ENCODE measurements around the gene SCARB1.

SCARB1 gene

GRCh38 chr12:124805050-124805449 is 58.6 kb downstream of the SCARB1 start:
- Histone ChIP-seq H3K4me2 (ENCODE audit: low read length) (no peak overlapping the region), H3K9me2 (replicated peaks; ENCODE audit: control insufficient read depth, low read length) (no peaks in the 10 kb centered on the region)

DNA sequence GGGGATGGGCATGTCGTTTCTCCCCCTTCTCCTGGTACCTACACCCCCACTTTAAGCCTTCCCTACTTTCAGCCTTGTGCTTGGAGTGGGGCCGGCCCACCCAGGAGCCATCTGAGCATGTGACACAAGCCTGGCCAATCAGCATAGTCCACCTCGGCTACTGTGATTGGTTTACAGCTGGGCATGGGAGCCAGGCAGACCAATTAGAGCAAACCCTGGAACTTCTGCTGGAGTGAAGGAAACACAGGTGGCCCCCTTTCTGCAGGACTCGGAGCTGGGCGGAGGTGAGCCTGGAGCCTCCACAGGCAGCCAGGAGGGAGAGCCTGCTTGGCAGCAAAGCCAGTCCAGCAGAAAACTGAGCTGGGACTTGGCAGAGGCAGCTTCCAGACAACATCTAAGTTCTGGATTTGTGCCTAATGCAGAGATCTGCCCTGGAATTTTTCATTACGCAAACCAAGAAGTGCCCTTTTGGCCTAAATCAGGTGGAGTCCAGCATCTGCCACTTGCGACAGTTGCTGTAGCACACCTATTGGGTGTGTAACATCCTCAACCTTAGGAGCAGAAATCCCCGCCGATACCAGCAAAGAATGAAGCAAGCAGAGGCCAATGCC is 59.5 kb downstream of the SCARB1 start:
- no peaks in the 10 kb centered on the region for H3K27me3 ChIP-seq (ENCODE audit: control insufficient read depth, low read length)
- peaks cover 4% of the 10 kb centered on the region; the same call in 1 of the 2 replicates for H3K4me1 ChIP-seq (ENCODE audit: control insufficient read depth, low read length)
- H3F3A ChIP-seq (ENCODE audit: control insufficient read depth, insufficient read depth): 0 out of 2 replicates have a peak, but pooled peaks cover 3% of the 10 kb centered on the region
- no peaks in the 10 kb centered on the region for H3K9me3 ChIP-seq (ENCODE audit: control insufficient read depth, insufficient read depth, low read length)
- no peak overlapping the region for H3K4me2 ChIP-seq (ENCODE audit: low read length)
- peaks cover 80% of the 10 kb centered on the region for H3K36me3 ChIP-seq (ENCODE audit: control insufficient read depth, low read length)
- no peaks in the 10 kb centered on the region for H4K20me1 ChIP-seq (ENCODE audit: control insufficient read depth, insufficient read depth, low read depth, low read length)
- H3K79me2 ChIP-seq (ENCODE audit: control insufficient read depth, low read length): peaks cover 4% of the 10 kb centered on the region; the same call in 1 of the 2 replicates
- no peak overlapping the region for H3K27ac ChIP-seq (ENCODE audit: low read depth, low read length)
- no peaks in the 10 kb centered on the region for H3K9me2 ChIP-seq (replicated peaks; ENCODE audit: control insufficient read depth, low read length)
- TF ChIP-seq, protein P1, sequence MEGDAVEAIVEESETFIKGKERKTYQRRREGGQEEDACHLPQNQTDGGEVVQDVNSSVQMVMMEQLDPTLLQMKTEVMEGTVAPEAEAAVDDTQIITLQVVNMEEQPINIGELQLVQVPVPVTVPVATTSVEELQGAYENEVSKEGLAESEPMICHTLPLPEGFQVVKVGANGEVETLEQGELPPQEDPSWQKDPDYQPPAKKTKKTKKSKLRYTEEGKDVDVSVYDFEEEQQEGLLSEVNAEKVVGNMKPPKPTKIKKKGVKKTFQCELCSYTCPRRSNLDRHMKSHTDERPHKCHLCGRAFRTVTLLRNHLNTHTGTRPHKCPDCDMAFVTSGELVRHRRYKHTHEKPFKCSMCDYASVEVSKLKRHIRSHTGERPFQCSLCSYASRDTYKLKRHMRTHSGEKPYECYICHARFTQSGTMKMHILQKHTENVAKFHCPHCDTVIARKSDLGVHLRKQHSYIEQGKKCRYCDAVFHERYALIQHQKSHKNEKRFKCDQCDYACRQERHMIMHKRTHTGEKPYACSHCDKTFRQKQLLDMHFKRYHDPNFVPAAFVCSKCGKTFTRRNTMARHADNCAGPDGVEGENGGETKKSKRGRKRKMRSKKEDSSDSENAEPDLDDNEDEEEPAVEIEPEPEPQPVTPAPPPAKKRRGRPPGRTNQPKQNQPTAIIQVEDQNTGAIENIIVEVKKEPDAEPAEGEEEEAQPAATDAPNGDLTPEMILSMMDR (IDR thresholded peaks at IDR 0.05; ENCODE audit: low read depth, low read length, poor library complexity, severe bottlenecking): no peak
- TF ChIP-seq EZH2phosphoT487 (IDR thresholded peaks at IDR 0.05; ENCODE audit: borderline replicate concordance, low read length): no peak
- no peak overlapping the region for H3K4me3 ChIP-seq (ENCODE audit: low read length)

More at GRCh38 chr12:124805050-124805449, 58.6 kb downstream of the SCARB1 start:
- no peaks in the 10 kb centered on the region for H4K20me1 ChIP-seq (ENCODE audit: control insufficient read depth, insufficient read depth, low read depth, low read length)
- H3K79me2 ChIP-seq (ENCODE audit: control insufficient read depth, low read length): peaks cover 4% of the 10 kb centered on the region; the same call in 1 of the 2 replicates
- no peak overlapping the region for H3K4me3 ChIP-seq (ENCODE audit: low read length)
- no peak overlapping the region for H3K27ac ChIP-seq (ENCODE audit: low read depth, low read length)
- H3K36me3 ChIP-seq (ENCODE audit: control insufficient read depth, low read length): peaks cover 76% of the 10 kb centered on the region
- H3K27me3 ChIP-seq (ENCODE audit: control insufficient read depth, low read length): no peaks in the 10 kb centered on the region
- TF ChIP-seq, protein P1 (IDR thresholded peaks at IDR 0.05; ENCODE audit: low read depth, low read length, poor library complexity, severe bottlenecking): no peak
- no peak for TF ChIP-seq EZH2phosphoT487 (IDR thresholded peaks at IDR 0.05; ENCODE audit: borderline replicate concordance, low read length)
- H3K4me1 ChIP-seq (ENCODE audit: control insufficient read depth, low read length): peaks cover 4% of the 10 kb centered on the region; the same call in 1 of the 2 replicates
- H3F3A ChIP-seq (ENCODE audit: control insufficient read depth, insufficient read depth): no peaks in the 10 kb centered on the region
- H3K9me3 ChIP-seq (ENCODE audit: control insufficient read depth, insufficient read depth, low read length): no peaks in the 10 kb centered on the region

GRCh38 chr12:124802361-124802760 is 61.3 kb downstream of the SCARB1 start:
- H3K9me2 ChIP-seq (replicated peaks; ENCODE audit: control insufficient read depth, low read length): no peaks in the 10 kb centered on the region
- H4K20me1 ChIP-seq (ENCODE audit: control insufficient read depth, insufficient read depth, low read depth, low read length): no peaks in the 10 kb centered on the region
- H3K27ac ChIP-seq (ENCODE audit: low read depth, low read length): no peak overlapping the region
- H3K4me1 ChIP-seq (ENCODE audit: control insufficient read depth, low read length): peaks cover 16% of the 10 kb centered on the region
- no peaks in the 10 kb centered on the region for H3K27me3 ChIP-seq (ENCODE audit: control insufficient read depth, low read length)
- no peak overlapping the region for H3K4me3 ChIP-seq (ENCODE audit: low read length)
- no peaks in the 10 kb centered on the region for H3K9me3 ChIP-seq (ENCODE audit: control insufficient read depth, insufficient read depth, low read length)
- H3F3A ChIP-seq (ENCODE audit: control insufficient read depth, insufficient read depth): 0 out of 2 replicates have a peak, but pooled peaks cover 3% of the 10 kb centered on the region
- TF ChIP-seq, protein P1 (IDR thresholded peaks at IDR 0.05; ENCODE audit: low read depth, low read length, poor library complexity, severe bottlenecking): no peak
- TF ChIP-seq EZH2phosphoT487 (IDR thresholded peaks at IDR 0.05; ENCODE audit: borderline replicate concordance, low read length): no peak
- H3K79me2 ChIP-seq (ENCODE audit: control insufficient read depth, low read length): peaks cover 4% of the 10 kb centered on the region; the same call in 1 of the 2 replicates
- H3K36me3 ChIP-seq (ENCODE audit: control insufficient read depth, low read length): peaks cover 80% of the 10 kb centered on the region
- no peak overlapping the region for H3K4me2 ChIP-seq (ENCODE audit: low read length)
